ENCODE data around the gene PAQR8.
"Not testable (repeated sequence)": the region's sequence is repeated elsewhere in the genome, so short reads cannot be mapped to it uniquely, and the experiment has no call there.

Gene PAQR8

DNA sequence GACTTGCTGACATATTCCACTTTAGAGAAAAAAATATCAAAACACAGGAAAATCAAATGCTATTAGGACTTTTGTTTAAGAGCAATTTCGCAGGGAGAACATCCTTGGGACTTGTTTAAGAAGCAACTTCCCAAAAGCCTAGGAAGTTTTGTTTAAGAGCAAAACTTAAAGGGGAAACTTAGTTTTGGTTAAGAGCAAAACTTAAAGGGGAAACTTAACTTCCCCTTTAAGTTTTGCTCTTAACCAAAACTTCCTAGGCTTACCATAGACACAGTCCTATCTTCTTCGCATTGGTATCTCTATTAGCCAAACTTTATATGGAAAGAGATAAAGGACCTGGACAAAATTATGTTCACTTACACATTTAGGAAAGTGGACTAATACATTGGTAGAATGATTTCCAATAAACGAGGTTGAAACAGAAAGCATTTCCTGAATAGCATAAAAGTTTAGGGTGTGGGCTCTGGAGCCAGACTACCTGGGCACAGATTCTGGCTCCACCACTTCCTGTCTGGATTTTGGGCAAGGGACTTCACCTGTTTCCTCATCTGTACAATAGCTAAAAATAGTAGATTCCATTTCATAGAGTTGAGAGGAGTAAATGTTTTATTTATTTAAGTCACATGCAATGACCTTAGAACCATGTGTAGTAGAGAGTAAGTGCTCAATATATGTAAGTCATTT, 15.7 kb downstream of the PAQR8 start:
- no peak for DNase-seq (ENCODE audit: low spot score)

DNA sequence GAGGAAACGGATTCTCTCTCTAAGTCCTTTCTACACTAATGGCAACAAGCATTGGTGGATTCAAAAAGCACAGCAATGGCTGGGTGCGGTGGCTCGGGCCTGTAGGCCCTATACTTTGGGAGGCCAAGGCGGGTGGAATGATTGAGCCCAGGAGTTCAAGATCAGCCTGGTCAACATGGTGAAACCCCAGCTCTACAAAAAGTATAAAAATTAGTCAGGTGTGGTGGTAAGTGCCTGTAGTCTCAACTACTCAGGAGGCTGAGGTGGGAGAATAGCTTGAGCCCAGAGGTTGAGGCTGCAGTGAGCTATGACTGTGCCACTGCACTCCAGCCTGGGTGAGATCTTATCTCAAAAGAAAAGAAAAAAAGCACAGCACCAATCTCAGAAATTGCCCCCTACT, 19.3 kb downstream of the PAQR8 start:
- no peak for DNase-seq (ENCODE audit: low spot score)

DNA sequence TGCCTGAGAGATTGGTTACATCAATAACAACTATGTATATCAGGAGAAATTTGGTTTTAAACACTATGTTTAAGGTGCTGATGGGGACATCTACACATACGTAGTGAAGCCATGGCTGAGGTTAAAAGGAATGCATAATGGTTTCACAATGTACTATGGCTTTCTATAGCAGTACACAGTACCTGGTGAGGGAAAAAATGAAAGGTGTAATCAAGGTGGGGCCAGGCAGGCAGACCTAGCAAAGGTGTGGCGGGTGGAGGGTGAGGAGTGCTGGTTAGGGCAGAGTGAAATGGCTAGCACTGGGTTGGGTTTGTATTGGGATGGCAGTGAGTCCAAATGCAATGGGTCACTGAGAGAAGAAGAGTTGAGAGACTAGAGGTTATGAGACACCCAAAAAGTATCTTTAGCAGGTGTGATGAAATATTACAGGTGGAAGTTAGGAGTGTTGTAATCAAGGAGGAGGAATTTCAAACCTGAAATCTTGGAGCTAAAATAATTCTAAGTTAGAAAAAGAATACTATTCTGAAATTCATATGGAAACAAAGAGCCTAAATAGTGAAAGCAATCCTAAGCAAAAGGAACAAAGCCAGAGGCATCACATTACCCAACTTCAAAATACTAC, 22.3 kb downstream of the PAQR8 start:
- DNase-seq (ENCODE audit: low spot score) = no peak

DNA sequence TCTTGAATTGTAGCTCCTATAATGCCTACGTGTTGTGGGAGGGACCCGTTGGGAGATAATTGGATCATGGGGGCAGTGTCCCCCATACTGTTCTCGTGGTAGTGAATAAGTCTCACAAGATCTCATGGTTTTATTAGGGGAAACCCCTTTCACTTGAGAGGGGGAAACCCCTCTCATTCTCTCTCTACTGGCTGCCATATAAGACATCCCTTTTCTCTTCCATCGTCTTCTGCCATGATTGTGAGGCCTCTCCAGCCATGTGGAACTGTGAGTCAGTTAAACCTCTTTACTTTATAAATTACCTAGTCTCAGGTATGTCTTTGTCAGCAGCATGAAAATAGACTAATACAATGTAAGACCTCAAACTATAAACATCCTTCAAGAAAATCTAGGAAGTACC, 23.1 kb downstream of the PAQR8 start:
- DNase-seq (ENCODE audit: low spot score) = no peak

DNA sequence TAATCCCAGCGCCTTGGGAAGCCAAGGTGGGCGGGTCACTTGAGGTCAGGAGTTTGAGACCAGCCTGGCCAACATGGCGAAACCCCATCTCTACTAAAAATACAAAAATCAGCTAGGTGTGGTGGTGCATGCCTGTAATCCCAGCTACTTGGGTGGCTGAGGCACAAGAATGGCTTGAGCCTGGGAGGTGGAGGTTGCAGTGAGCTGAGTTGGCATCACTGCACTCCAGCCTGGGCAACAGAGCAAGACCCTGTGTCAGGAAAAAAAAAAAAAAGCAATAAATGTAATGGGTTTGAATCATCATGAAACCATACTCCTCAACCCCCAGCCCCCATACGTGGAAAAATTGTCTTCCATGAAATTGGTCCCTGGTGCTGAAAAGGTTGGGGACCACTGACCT, 26.2 kb downstream of the PAQR8 start:
- not testable (repeated sequence) for DNase-seq (ENCODE audit: low spot score)

DNA sequence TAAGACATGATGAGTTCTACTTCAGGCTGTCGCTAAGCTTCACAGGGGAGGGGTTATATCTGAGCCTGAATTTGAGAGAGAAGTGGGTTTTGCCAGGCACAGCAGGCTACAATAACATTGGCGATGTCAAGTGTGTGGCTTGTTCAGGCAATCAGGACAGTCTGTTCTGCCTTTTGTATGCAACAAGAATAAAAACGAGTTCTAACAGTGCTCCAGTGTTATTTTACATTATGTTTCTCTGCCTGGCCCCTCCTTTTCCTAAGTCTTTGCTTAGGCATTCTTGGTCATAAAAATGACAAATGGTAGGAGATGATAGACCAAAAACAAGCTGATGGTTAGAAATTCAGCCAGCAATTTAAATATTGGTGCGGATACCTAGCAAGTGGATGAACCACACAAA, 26.8 kb downstream of the PAQR8 start:
- DNase-seq (ENCODE audit: low spot score) = no peak

DNA sequence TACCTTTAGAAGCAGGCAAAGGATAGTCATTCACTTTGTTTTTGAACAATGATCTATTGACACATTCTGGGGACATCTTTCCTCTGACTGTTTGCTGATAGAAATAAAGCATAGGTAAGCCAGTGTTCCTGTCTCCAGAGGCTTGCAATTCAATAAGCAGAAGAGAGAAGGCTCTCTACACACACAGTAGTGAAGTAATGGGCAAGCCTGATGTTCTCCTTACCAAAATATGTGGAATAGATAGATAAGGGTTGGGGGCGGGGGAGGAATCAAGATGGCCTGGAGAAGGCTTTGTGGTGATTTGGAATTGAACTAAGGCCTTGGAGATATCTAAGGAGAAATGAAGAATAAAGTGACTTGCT, 27.3 kb downstream of the PAQR8 start:
- DNase-seq (ENCODE audit: low spot score) = no peak

DNA sequence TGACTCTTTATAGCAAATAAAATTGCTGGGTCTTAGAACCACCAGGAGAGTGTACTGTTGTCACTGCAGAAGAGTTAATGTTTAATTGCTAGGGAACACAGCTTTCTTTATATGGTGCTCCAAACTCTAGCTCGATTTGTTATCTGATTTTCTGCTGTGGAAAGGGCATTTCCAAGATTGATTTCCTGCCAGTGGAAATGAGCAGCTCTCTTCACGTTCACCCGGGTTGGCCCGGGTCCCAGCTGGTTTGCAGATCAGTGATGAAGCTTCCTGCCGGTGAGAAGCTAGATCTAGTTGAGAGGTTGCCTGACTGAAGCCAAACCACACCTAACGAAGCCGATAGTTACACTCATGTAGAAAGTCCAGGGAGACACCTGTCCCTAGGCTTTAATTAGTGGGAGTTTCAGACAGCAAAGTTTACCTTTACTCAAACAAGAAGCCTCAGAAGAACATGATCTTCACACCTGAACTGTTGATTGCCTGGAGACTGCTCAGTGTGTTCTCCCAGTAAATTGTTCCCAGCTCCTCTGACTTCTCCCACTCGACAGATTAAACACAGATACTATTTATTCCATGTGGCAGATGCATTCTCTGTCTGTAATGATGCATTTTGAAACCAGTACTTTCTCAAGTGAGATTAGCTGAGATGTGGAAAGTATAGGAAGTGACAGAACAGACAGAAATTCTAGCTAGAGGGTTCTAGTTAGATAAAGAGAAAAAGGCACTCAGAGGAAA, 27.8 kb downstream of the PAQR8 start:
- DNase-seq (ENCODE audit: low spot score) = peak; percentile 32

DNA sequence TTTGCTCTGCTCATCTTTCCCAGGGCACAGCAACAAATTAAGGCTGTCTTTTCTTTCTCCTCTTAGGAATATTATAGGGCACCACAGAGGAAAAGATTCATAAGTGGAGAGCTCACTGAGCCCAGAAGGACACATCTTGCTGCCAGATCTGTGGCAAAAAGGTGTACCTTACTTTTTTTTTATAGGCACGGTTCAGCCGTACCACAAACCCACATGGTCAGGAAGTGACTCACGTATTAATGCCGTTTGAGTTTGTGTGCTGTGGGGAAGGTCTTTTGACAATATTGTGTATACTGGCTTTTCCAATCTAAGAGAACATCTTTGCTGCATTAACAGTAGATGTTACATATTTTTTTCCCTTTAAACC, 28.4 kb downstream of the PAQR8 start:
- DNase-seq (ENCODE audit: low spot score) = peak; percentile 52

DNA sequence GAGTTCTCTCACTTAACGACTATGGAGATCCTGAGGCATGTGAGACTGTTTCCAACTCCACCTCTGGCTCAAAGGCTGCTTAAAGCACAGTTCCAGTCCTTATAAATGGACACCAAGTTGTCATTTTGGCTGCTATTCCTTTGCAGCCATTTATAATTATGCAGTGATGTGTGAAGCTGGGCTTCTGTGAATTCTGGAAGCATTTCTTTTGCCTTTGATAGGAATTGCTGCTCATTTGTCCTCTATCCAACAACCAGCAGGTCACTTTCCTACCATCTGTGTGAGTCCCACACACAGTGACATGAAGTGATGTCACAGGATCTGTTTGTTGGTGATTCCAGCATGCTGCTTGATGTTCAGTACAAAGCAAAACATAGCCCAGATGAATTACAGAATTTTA, 29.6 kb downstream of the PAQR8 start:
- DNase-seq (ENCODE audit: low spot score) = no peak

DNA sequence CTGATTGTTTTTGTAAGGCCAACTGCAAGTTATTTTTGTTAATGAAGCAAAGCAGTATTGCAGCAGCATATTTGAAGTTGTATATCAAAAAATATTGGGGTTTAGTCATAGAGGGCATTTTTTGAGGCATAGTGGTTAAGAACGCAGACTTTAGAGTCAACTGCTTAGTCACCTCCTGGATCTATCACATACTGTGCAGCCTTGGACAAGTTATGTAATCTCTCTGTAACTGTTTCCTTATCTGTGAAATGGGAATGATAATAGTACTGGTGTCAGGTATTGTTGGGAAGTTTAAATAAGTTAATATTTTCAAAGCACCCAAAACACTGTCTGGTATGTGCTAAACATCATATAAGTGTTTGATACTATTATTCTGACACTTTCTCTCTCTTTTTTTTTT, 31.0 kb downstream of the PAQR8 start:
- no peak for DNase-seq (ENCODE audit: low spot score)

DNA sequence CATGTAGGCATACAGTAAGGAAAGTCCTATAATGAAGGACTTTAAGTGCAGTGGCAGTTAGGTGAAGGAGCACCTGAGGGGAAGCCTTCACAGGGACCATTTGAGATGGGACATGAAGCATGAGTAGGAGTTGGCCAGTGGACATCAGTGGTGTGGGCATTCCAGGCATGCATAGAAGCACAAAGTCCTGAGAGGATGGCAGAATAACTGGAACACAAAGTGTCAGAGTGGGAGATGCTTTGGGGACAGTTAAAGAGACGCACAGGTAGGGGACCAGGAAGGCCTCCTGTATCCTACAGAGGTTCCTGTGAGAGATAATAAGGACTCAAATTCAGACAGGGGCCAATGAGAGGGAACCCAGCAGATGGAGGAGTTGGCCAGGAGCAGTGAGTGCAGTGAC, 31.8 kb downstream of the PAQR8 start:
- no peak for DNase-seq (ENCODE audit: low spot score)

DNA sequence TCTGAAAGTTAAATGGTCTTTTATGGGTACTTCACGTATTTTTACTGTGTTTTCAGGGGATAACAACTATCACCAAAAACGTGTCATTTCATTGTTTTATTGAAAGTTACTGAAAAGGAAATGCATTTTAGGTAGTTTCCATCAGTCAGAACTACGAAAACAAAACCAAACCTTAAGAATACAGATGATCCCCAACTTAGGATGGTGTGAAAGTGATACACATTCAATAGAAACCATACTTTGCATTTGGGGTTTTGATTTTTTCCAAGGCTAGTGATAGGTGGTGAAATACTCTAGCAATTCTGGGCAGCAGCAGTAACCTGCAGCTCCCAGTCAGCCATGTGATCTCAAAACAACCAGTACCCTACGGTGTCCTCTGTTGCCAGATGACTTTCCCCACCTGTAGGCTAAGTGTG, 32.3 kb downstream of the PAQR8 start:
- DNase-seq (ENCODE audit: low spot score) = no peak

DNA sequence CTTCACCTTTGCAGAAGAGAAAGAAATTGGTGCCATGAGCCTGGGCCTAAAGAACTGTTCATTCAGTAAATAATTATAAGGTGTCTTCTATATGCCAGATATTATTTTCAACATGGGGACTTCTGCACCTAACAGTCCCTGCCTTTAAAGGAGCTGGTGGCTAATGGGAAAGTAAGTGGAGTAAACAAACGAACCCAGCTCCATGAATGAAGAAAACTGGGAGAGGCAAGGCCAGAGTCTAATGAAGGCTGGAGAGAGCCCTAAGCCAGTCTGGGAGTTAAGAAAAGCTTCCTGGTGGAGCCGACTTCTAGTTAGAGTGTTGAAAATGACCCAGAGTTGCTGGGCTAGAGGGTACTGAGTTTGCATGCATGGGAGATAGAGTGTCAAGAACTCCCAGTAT, 34.0 kb downstream of the PAQR8 start:
- no peak for DNase-seq (ENCODE audit: low spot score)

DNA sequence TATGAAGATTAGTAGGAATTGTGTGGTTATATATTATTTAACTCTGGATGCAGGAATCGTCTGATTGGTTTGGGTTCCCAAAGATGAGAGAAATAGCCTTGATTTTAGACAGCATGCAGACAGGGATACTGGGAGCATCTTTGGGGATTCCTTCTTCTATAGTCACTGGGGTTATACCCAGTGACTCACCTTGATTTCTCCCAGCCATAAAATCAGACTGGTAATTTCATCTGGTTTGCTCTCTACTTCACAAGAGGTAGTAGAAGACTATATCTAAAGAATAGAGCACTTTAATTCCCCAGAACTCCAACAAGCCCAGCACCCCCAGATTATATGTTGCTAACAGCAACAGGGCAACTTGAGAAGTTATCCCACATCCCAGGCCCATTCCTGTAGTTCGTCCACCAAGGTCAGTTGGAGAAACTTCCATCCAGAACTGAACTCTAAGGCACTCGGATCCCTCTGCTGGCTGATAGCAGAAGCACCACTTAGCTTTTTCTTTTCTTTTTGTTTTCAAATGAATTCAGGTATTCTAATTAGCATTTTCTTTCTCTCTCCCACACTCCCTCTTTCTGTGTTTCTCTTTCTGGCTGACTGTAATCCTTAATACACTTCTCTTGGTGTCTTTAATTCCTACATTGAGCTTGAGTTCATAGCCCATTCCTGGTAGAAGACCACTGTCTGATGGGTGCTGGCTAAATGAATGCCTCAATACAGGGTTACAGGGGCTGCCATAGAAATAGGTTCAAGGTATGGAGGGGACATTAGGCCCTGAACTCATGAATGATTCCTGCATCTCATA, 37.8 kb downstream of the PAQR8 start:
- DNase-seq (ENCODE audit: low spot score) = peak; percentile 53

DNA sequence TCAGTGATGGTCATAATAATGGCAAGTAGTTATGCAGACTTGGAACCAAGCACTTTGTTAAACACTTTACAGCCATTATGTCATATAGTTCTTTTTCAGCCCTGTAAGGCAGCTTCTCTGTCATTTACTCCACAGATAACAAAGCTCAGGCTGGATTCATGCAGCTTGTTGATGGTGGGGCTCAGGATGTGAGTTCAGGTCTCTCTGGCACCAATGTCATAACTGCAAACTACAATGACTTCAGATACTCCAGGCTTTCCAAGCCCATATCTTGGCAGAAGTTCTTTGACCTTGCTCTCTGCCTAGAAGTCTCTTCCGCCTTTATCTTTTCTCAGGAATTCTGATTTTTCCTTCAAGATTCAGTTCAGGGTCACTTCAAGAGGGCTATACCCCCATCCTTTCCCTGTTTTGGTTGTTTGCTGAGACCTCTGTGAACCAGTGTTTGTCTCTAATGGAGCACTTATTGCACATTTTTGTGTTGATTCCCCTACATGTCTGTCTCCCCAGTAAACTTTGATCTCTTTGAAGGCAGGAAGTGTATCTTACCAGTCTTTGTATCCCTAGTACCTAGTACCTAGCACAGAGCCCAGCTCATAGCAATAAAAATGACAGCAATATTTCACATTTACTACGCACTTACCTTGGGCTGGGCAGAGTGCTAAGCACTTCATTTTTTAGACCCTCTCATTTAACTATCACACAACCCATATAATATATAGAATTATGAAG, 38.5 kb downstream of the PAQR8 start:
- DNase-seq (ENCODE audit: low spot score) = no peak

DNA sequence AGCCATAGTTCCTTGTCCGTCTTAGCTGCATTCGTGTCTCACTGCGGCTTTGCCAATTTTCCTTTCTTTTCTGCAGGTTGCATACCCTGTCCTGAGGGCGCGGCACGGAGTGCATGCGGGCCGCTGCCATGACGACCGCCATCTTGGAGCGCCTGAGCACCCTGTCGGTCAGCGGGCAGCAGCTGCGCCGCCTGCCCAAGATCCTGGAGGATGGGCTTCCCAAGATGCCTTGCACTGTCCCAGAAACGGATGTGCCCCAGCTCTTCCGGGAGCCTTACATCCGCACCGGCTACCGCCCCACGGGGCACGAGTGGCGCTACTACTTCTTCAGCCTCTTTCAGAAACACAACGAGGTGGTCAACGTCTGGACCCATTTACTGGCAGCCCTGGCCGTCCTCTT, 41.1 kb downstream of the PAQR8 start:
- no peak for DNase-seq (ENCODE audit: low spot score)

DNA sequence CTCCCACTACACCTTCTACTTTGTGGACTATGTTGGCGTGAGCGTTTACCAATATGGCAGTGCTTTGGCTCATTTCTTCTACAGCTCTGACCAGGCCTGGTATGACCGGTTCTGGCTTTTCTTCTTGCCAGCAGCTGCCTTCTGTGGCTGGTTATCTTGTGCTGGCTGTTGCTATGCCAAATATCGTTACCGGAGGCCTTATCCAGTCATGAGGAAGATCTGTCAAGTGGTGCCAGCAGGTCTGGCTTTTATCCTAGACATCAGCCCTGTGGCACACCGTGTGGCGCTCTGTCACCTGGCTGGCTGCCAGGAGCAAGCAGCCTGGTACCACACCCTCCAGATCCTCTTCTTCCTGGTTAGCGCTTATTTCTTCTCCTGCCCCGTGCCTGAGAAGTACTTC, 41.7 kb downstream of the PAQR8 start:
- no peak for DNase-seq (ENCODE audit: low spot score)

DNA sequence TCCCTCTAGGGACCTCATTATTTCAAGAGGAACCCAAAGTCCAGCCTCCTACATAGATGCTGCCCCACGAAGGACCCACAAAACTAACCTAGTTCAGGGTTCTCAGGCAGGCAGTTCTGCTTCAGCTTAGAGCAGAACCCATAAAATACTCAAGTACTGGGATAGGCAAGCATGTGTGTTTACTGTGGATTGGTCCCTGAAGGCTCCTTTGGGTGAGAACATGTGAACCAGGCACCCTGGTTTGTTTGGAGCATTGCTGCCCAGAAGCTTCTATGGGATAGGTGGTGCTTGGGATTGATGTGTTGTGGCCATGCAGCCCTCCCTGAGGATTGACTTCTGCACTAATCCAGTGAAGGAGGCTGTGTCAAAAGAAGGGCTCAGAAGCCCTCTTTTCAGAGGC, 43.3 kb downstream of the PAQR8 start:
- no peak for DNase-seq (ENCODE audit: low spot score)

DNA sequence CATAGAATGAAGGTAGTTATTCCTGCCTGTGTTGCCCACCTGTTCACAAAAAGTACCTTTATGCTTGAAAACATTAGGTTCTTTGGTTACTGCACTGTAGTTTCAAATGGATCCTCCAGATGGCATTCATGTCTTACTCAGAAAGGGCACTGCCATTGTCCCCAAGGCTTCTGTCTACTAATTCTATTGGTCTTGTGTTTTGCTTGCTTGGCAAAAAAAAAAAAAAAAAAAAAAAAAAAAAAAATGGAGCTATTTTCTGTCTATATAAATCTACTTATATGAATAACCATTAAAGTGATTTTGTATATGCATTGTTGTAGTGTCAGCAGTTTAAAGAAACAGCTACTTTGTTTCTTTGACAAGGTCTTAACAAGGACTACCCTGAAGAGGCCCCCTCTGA, 45.5 kb downstream of the PAQR8 start:
- DNase-seq (ENCODE audit: low spot score) = no peak

DNA sequence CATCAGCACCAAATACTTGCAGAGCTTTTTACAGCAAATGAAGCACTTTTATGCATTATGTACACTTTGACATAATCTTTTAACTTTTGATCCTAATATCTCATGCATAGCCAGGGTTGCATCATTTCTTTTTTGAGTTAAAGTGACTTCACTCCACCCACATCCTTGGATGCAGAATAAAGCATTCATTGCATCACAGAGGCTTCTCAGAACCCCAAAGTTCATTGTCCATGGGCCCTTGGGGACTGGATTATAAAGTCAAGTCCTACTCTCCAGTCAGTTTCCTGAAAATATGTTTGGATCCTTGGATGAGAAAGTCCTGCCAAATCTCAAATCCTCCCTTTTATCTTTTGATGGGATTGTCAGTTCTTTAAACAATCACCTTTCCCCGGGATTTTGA, 47.5 kb downstream of the PAQR8 start:
- no peak for DNase-seq (ENCODE audit: low spot score)

DNA sequence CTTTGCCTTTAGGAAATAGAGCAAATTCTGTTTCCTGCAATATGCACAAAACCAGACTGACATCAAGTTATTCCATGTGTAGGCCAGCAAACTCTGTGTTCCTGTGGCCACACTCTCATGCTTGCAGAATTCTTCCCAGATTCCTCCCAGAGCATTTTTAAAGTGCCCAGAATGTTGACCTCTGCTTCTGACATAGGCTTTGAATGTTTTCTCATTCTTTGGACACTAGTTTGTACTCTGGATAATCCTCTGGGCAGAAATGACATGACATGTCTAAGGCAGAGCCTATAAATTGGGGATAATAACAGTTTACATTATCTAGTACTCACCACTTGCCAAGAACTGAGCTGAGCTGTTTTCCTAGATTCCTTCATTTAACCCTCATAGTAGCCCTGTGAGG, 49.0 kb downstream of the PAQR8 start:
- DNase-seq (ENCODE audit: low spot score) = no peak

All from kidney capillary endothelial cell (primary cell).